ENCODE results near the gene DNM3.

DNM3 gene

GRCh38 chr1:171817511-171818265 is 23.6 kb upstream of the DNM3 start:
- no peak for DNase-seq (ENCODE audit: low read depth in 2 of 2)

DNA sequence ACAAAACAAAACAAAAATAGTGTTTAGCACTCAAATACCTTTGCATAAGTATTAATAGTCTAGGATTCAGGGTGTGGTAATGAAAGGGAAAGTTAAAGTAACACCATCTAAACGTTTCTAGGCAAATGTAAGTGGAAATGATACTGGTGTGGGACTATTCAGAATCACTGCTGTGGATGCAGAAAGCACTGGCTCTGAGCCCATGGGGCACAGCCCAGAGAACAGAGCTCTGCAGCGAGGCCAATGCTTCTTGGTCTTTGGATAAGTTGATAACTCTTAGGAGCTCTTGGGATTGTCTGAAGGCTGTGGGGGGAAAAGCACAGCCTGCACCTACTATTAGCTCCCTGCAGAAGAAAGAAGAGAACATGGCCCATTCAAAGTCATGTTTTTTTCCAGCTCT is 21.4 kb upstream of the DNM3 start:
- DNase-seq (ENCODE audit: low read depth in 2 of 2), result no peak

- DNase-seq (ENCODE audit: low read depth in 2 of 2), result no peak
Measured at GRCh38 chr1:171826973-171827372, 14.3 kb upstream of the DNM3 start.

DNA sequence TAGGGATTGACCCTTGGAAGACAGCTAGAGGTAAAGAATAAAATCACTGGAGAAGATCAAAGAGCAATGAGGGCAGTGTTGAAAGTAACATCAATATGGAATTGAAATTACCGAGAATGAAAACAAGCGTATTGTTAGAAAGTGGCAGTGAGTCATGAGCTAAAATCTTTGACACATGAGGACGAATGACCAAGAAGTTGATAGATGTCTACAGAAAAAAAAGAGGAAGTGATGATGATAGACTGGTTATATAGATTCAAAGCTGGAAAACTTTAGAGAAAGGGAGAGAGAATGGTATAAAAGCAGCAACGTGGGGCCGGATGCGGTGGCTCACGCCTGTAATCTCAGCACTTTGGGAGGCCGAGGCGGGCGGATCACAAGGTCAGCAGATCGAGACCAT is 12.5 kb upstream of the DNM3 start:
- no peak for DNase-seq (ENCODE audit: low read depth in 2 of 2)

DNA sequence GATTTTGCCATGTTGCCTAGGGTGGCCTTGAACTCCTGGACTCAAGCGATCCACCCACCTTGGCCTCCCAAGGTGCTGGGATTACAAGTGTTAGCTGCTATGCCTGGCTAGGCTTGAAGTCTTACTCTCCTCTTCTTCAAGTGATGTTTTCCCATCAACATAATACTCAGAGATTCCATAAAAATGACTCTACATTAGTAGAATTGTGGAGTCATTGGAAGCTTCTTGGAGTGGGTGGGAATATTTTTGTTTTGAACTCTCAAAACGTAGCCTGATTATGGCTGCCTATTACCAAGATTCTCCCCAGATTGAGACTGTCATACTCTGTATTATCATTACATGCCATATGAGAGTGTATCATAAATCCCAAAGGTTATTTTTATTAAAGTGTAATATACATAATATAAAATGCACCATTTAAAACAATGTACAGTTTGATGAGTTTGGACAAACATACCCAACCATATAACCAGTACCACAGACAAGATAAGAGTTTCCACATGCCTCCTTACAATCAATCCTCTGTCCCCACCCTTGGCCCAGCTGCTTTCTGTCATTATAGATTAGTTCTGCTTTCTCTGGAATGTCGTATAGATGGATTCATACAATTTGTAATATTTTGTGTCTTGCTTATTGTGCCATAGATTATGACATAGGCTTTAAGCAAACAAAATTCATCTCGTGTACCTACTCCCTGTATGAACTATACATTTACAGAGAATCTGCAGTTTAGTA is 8.0 kb upstream of the DNM3 start:
- no peak for DNase-seq (ENCODE audit: low read depth in 2 of 2)

DNA sequence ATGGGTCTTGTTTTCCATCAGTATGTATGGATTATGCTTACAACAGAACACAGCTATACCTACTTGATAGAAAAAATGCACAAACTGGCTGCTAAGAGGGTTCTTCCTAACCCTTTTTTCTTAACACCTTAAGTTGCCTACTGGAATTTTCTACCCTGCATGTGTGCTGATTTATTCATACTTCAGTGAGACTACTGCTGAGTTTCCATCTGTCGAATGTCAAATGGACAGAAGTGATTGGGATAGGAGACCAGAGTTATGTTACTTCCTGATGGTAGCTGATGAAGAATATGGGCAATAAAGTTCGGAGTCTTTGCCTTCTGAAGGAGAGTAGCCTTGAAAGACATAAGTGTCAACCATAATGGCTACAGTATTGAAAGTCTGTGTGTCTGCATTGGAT is 6.5 kb upstream of the DNM3 start:
- no peak for DNase-seq (ENCODE audit: low read depth in 2 of 2)

DNA sequence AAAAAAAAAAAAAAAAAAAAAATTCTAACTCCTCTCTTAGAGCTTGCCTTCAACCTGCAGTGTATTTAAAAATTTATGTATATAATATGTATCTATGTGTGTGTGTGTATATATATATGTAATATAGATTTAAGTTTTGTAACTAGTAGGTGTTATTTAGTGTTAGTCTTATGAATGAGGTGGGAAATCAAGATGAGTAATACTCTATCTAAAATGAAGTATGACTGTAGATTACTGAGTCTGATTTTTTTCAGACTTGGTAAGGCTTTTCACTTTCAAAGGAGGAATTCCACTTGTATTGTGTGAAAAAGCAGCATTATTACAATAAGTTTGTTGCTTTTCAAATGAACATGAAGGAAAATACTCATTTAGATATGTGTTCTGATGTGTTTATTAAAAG is 5.4 kb upstream of the DNM3 start:
- no peak for DNase-seq (ENCODE audit: low read depth in 2 of 2)

DNA sequence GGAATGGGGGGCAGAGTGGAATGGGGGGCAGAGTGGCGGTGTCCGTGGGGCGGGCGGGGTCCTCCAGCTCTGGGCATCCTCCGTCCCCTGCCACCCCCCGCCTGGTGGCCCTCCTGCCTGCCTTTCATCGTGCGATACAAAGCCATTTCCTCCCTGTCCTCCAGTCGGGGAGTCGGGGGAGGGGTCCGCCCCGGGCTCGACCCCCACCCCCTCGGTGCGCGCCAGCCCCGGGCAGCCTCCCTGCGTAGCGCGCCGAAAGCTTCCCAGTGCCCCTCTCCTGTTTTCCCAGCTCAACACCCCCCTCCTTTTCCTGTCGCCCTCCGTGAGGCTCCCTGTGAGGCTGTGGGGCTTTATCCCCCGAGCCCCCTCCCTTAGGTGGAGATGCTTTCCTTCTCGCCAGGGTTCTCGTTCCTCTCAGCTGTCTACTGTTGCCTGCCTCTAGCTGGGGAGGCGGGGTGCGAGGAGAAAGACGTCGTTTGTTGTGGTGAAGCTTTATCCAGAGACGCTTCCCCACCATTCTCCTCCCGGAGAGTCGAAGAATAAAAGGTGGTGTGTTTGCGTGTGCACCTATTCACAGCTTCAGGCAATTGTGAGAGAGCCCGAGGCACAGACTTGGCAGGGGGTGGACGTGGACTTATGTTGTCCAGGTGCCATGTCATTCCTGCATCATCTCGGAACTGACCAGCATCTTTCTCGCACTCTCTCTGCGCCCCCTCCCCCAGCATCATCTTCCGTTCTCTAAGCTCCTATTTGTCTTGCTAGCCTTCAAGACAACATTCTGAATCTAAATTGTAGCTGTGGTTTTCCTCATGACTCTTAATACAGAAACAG is 848 bp downstream of the DNM3 start:
- DNase-seq (ENCODE audit: low read depth in 2 of 2), result no peak

GRCh38 chr1:171844381-171844780 is 3.1 kb downstream of the DNM3 start:
- no peak for DNase-seq (ENCODE audit: low read depth in 2 of 2)

DNA sequence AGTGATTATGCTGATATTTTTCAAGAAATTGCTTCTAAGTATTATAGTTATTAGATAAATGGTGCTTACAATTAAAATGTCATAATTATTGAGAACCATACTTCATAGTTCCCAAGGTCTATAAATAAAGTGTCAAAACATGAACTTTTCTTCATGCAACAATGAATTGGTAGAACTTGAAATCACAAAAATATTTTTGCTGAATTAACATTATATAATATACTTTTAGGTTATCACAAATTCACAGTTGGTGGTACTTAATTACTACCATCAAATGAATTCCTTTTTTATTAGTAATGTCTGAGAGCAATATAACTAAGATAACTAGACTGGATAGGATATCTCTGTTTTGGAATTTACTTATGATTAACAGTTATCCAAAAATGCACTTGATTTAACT is 4.7 kb downstream of the DNM3 start:
- no peak for DNase-seq (ENCODE audit: low read depth in 2 of 2)

DNA sequence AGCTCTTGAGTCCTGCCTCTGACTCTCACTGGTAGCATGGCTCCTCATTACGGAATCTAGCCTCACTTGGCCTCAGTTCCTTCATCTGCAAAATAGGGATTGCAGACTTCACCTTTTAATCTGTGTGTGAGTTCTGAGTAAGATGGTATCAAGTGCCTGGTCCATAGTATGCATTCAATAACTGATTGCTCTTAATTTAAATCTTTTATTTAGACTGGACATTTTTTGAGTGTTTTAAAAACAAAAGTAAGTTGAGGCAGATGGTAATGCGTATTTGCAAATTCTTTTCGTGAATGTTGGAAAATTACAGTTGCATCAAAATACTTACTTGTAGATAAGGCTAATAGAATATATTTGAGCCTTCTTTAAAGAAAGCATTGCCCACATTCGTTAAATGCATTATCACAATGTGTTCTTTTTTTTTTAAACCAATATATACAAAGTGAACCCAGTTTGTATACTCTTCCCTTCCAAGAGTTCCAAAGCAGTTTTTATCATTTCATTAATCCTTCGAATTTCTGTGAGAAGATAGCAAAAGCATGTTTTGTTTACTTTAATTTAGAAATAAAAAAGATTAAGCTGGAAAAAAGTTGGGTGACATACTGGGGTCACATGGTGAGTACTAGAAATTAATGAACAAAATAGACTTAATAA is 8.1 kb downstream of the DNM3 start:
- no peak for DNase-seq (ENCODE audit: low read depth in 2 of 2)

GRCh38 chr1:171850651-171851350 is 9.5 kb downstream of the DNM3 start:
- DNase-seq (ENCODE audit: low read depth in 2 of 2), result no peak

- no peak for DNase-seq (ENCODE audit: low read depth in 2 of 2)
Measured at GRCh38 chr1:171852272-171852671, 11.0 kb downstream of the DNM3 start.

DNA sequence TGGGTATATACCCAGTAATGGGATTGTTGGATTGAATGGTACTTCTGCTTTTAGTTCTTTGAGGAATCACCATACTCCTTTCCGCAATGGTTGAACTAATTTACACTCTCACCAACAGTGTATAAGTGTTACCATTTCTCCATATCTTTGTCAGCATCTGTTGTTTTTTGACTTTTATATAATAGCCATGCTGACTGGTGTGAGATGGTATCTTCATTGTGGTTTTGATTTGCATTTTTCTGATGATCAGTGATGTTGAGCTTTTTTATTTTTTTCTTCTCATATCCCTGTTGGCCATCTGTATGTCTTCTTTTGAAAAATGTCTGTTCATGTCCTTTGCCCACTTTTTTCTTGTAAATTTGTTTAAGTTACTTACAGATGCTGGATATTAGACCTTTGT is 14.1 kb downstream of the DNM3 start:
- no peak for DNase-seq (ENCODE audit: low read depth in 2 of 2)

DNA sequence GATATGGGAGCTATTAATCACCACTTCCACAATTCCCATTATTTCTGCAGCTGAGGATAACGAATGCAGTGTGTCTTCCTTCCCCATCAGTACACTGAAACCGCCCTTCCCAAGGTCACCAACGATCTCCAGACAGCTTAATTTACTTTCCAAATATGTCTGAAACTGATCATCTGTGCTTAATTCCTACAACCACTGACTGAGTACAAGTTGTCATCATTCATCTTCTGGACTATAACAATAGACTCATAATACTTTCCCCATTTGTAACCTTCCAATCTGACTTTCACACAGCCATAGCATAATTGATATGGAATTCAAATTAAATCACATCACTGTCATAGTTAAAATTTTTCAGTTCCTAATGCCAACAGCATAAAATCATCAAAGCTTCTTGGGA is 17.4 kb downstream of the DNM3 start:
- no peak for DNase-seq (ENCODE audit: low read depth in 2 of 2)

DNA sequence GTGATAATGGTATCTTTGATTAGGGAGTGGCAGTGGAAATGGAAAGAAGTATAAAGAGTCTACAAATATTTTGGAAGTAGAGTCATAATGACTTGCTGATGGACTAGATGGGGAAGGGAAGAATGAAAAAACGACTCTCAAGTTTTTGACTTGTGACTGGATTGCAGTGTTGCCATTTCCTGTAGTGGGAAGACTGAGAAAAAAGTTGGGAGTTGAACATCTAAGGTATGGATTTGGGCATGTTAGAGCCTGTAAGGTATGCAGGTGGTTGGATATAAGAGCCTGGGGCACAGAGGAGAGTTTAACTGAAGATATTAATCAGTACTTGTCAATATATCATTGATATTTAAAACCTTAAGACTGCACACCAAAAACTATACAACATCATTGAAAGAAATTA is 19.4 kb downstream of the DNM3 start:
- DNase-seq (ENCODE audit: low read depth in 2 of 2), result no peak

GRCh38 chr1:171863531-171863930 is 22.2 kb downstream of the DNM3 start:
- DNase-seq (ENCODE audit: low read depth in 2 of 2), result no peak

DNA sequence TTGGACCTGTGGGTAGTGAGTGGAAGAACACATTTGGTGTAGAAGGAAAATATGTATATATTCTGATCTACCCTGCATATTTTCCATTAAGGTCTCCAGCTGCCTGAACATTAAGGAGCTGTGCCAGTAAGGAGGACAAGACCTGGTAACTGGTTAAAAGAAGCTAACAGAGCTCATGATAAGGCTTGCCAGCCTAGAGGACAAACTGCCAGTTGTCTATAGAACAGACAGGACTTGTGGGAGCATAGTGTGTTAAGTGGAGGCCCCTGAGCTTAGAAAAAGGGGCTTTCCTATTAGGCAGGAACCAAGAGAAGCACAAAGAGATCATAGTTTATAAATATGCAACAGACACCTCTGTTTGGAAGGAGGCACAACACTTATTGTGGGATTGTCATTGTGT is 23.0 kb downstream of the DNM3 start:
- DNase-seq (ENCODE audit: low read depth in 2 of 2), result no peak

DNA sequence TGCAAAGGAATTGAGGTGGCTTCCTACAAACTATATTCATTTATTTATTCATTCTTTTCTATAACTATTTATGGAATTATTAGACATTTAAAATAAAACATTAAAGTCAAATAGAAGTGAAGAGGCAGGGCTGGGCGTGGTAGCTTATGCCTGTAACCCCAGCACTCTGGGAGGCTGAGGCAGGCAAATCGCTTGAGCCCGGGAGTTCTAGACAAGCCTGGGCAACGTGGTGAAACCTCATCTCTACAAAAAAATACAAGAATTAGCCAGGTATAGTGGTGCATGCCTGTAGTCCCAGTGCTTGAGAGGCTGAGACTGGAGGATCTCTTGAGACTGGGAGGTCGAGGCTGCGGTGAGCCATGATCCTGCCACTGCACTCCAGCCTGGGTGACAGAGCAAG is 23.8 kb downstream of the DNM3 start:
- no peak for DNase-seq (ENCODE audit: low read depth in 2 of 2)

- no peak for DNase-seq (ENCODE audit: low read depth in 2 of 2)
Measured at GRCh38 chr1:171867236-171867635, 25.9 kb downstream of the DNM3 start.

- DNase-seq (ENCODE audit: low read depth in 2 of 2), result no peak
Measured at GRCh38 chr1:171868217-171868803, 27.0 kb downstream of the DNM3 start.

Measured in stimulated activated CD8-positive, alpha-beta memory T cell treated with anti-CD3 and anti-CD28 coated beads, Interleukin-15, amount 100 ng/mL, for 4 hours (primary cell).